Central memory CD8-positive, alpha-beta T cell (primary cell): ENCODE results near the gene HYLS1.

Experiments used
- ATAC-seq: fragments of 150-1000 bp; cut with Tn5 transposase; replicated peaks from 2 replicates; pipeline ENCODE4 v1.10.0; 2022; ENCODE audit warnings: mild to moderate bottlenecking, moderate FRiP score, moderate number of reproducible peaks; ENCODE audit not compliant: poor library complexity, severe bottlenecking; ENCODE audit errors: extremely low read depth
- DNase-seq, 2 donors: peaks; one replicate each; pipeline ENCODE4 v3.0.0; 2021; ENCODE audit warnings: low spot score in 2 of 2
- H3K27ac Mint-ChIP-seq: one replicate; pipeline ENCODE4 v1.8.0; 2022; ENCODE audit warnings: low read depth, mild to moderate bottlenecking, moderate library complexity, mixed read lengths
- H3K27me3 Mint-ChIP-seq: one replicate; pipeline ENCODE4 v1.8.0; 2022; ENCODE audit warnings: mixed read lengths
- H3K36me3 Mint-ChIP-seq: one replicate; pipeline ENCODE4 v1.8.0; 2022; ENCODE audit warnings: mild to moderate bottlenecking, moderate library complexity, mixed read lengths; ENCODE audit not compliant: insufficient read depth
- H3K4me1 Mint-ChIP-seq: one replicate; pipeline ENCODE4 v1.8.0; 2022; ENCODE audit warnings: mixed read lengths
- H3K4me3 Mint-ChIP-seq: one replicate; pipeline ENCODE4 v1.8.0; 2022; ENCODE audit warnings: mild to moderate bottlenecking, moderate library complexity, mixed read lengths
- H3K9me3 Mint-ChIP-seq: one replicate; pipeline ENCODE4 v1.8.0; 2022; ENCODE audit warnings: mixed read lengths

Gene HYLS1

GRCh38 chr11:125949271-125950177, 62.1 kb downstream of the HYLS1 start:
- Mint-ChIP-seq H3K36me3 (peaks cover 2% of the 10 kb centered on the region), H3K4me1 (no peaks in the 10 kb centered on the region), H3K27me3 (peaks cover 14% of the 10 kb centered on the region), H3K27ac (no peak overlapping the region), H3K9me3 (no peaks in the 10 kb centered on the region), H3K4me3 (no peak overlapping the region)
- DNase-seq (peak in 1 of 2 donors; percentile 6), ATAC-seq (no peak)

GRCh38 chr11:125950178-125950490, 62.7 kb downstream of the HYLS1 start:
- ATAC-seq (no peak), DNase-seq (peak in 1 of 2 donors; percentile 7)
- Mint-ChIP-seq H3K4me3 (no peak overlapping the region), H3K36me3 (peaks cover 2% of the 10 kb centered on the region), H3K27me3 (peaks cover 10% of the 10 kb centered on the region), H3K4me1 (no peaks in the 10 kb centered on the region), H3K9me3 (no peaks in the 10 kb centered on the region), H3K27ac (no peak overlapping the region)
